Calu3 (cell line): ENCODE measurements around the gene ELMO1. TPM values are rescaled to one million over a fixed set of nuclear protein-coding genes. Genes with fewer than 3 reads are reported as not detected.

ENCODE experiments used
- BruUV-seq: library from RNA; stranded (reverse); fragments of 400-500 nt; replicated peaks from 2 replicates; lab custom pipeline; 2021; lab: Mats Ljungman, UMichigan
- CTCF ChIA-PET: fragments of 300-600 bp; sonication (Branson Sonifier 250); formaldehyde crosslinking; loops from one replicate; lab custom pipeline; 2022; ENCODE audit warnings: antibody characterized with exemption; lab: Charles Lee
- DNase-seq: peaks from one replicate; pipeline ENCODE4 v3.0.0; 2022
- H3K27ac Mint-ChIP-seq: one replicate; pipeline ENCODE4 v1.8.0; 2022; ENCODE audit warnings: mixed read lengths; ENCODE audit not compliant: unreplicated experiment
- H3K27me3 Mint-ChIP-seq: one replicate; pipeline ENCODE4 v1.8.0; 2022; ENCODE audit warnings: mixed read lengths; ENCODE audit not compliant: unreplicated experiment
- H3K36me3 Mint-ChIP-seq: one replicate; pipeline ENCODE4 v1.8.0; 2022; ENCODE audit warnings: mild to moderate bottlenecking, moderate library complexity, mixed read lengths; ENCODE audit not compliant: insufficient read depth, unreplicated experiment
- H3K4me1 Mint-ChIP-seq: one replicate; pipeline ENCODE4 v1.8.0; 2022; ENCODE audit warnings: mild to moderate bottlenecking, low read depth, mixed read lengths; ENCODE audit not compliant: unreplicated experiment
- H3K4me3 Mint-ChIP-seq: one replicate; pipeline ENCODE4 v1.8.0; 2022; ENCODE audit warnings: mild to moderate bottlenecking, low read depth, moderate library complexity, mixed read lengths; ENCODE audit not compliant: unreplicated experiment
- H3K9me3 Mint-ChIP-seq: one replicate; pipeline ENCODE4 v1.8.0; 2022; ENCODE audit warnings: low read depth, mixed read lengths; ENCODE audit not compliant: unreplicated experiment
- CTCF ChIP-seq: fragments of 200-600 bp; IDR thresholded peaks from one replicate; pipeline ENCODE4 v1.8.0; 2022; ENCODE audit warnings: antibody characterized with exemption; ENCODE audit not compliant: unreplicated experiment
- intact Hi-C: fragments of 100-400 bp; cut with micrococcal nuclease; formaldehyde crosslinking; loops from one replicate; pipeline ENCODE4 v1.10.0; 2022; ENCODE audit not compliant: unreplicated experiment
- total RNA-seq: library from RNA; stranded (reverse); gene quantifications from 2 replicates; pipeline ENCODE4 v1.2.3, GENCODE V29; 2022

Gene ELMO1
- total RNA-seq, 1 experiment from 2014 or later = not detected

- no peaks in the 10 kb centered on the region for H3K4me1 Mint-ChIP-seq
- H3K9me3 Mint-ChIP-seq = no peaks in the 10 kb centered on the region
- no peak overlapping the region for H3K4me3 Mint-ChIP-seq
- no peak for TF ChIP-seq CTCF
- H3K36me3 Mint-ChIP-seq = no peaks in the 10 kb centered on the region
- intact Hi-C loops = loop anchor here (1.0 kb wide), 4 partner anchors 117 to 597 kb away; no protein-coding TSS in a partner anchor
- no peak overlapping the region for H3K27ac Mint-ChIP-seq
- no TSS peak for BruUV-seq
- DNase-seq = no peak
- peaks cover 46% of the 10 kb centered on the region for H3K27me3 Mint-ChIP-seq
- CTCF ChIA-PET = interaction anchor here (1.1 to 2.1 kb wide), 2 partner anchors 118 to 259 kb away, joined by 3 to 5 read pairs; no protein-coding TSS in a partner anchor
Observed at GRCh38 chr7:37235813-37236212, 212.9 kb downstream of the ELMO1 start.

- CTCF ChIA-PET = interaction anchor here (0.7 to 2.1 kb wide), 7 partner anchors 11 to 1083 kb away, joined by 3 to 6 read pairs (median 4); no protein-coding TSS in a partner anchor
- Mint-ChIP-seq H3K36me3 (no peaks in the 10 kb centered on the region), H3K27ac (no peak overlapping the region), H3K9me3 (no peaks in the 10 kb centered on the region), H3K27me3 (peaks cover 55% of the 10 kb centered on the region), H3K4me3 (no peak overlapping the region), H3K4me1 (no peaks in the 10 kb centered on the region)
- peak; percentile 57 for TF ChIP-seq CTCF
- no TSS peak for BruUV-seq
- DNase-seq = peak; percentile 43
- intact Hi-C loops = loop anchor here (1.0 kb wide), 4 partner anchors 118 to 598 kb away; no protein-coding TSS in a partner anchor
Observed at GRCh38 chr7:37234928-37235327, 213.7 kb downstream of the ELMO1 start.

GRCh38 chr7:37234334-37234733 lies 214.3 kb downstream of the ELMO1 start:
- DNase-seq = no peak
- H3K36me3 Mint-ChIP-seq = no peaks in the 10 kb centered on the region
- H3K9me3 Mint-ChIP-seq = no peaks in the 10 kb centered on the region
- intact Hi-C loops = no loop called here
- H3K4me1 Mint-ChIP-seq = no peaks in the 10 kb centered on the region
- H3K27me3 Mint-ChIP-seq = peaks cover 60% of the 10 kb centered on the region
- CTCF ChIA-PET = interaction anchor here (0.7 to 2.1 kb wide), 7 partner anchors 10 to 1083 kb away, joined by 3 to 6 read pairs (median 4); no protein-coding TSS in a partner anchor
- BruUV-seq = no TSS peak
- H3K4me3 Mint-ChIP-seq = no peak overlapping the region
- no peak for TF ChIP-seq CTCF
- H3K27ac Mint-ChIP-seq = no peak overlapping the region

GRCh38 chr7:37231613-37232012 lies 217.1 kb downstream of the ELMO1 start:
- intact Hi-C loops = no loop called here
- Mint-ChIP-seq H3K4me3 (no peak overlapping the region), H3K4me1 (no peaks in the 10 kb centered on the region), H3K9me3 (no peaks in the 10 kb centered on the region), H3K27me3 (peaks cover 81% of the 10 kb centered on the region), H3K27ac (no peak overlapping the region), H3K36me3 (no peaks in the 10 kb centered on the region)
- no TSS peak for BruUV-seq
- no peak for TF ChIP-seq CTCF
- no peak for DNase-seq
- CTCF ChIA-PET = no interaction called here
